HAP-1 (cell line): ENCODE data around the gene NR2F1-AS1.
A peak's percentile ranks its signal among the peaks of the same experiment; 100 is the strongest.

ENCODE experiments used
- DNase-seq, 2 experiments: peaks; one replicate each; pipeline ENCODE4 v3.0.0-alpha.2; 2016 to 2020; ENCODE audit warnings: low spot score in 2 of 2
- H3K27me3 ChIP-seq: fragments of 250-450 bp; sonication (Bioruptor Pico); 2 replicates; pipeline ENCODE4 v1.5.1; 2020; ENCODE audit warnings: low read depth, mild to moderate bottlenecking, moderate library complexity
- H3K36me3 ChIP-seq: fragments of 250-450 bp; sonication (Bioruptor Pico); replicated peaks from 2 replicates; pipeline ENCODE4 v1.5.1; 2020; ENCODE audit warnings: mild to moderate bottlenecking
- H3K4me1 ChIP-seq: fragments of 250-450 bp; sonication (Bioruptor Pico); 2 replicates; pipeline ENCODE4 v1.5.1; 2020; ENCODE audit warnings: mild to moderate bottlenecking
- H3K4me3 ChIP-seq: fragments of 250-450 bp; sonication (Bioruptor Pico); 2 replicates; pipeline ENCODE4 v1.5.1; 2020; ENCODE audit warnings: mild to moderate bottlenecking, moderate library complexity
- H3K9me3 ChIP-seq: fragments of 250-450 bp; sonication (Bioruptor Pico); 2 replicates; pipeline ENCODE4 v1.5.1; 2020; ENCODE audit warnings: mild to moderate bottlenecking, moderate library complexity
- in situ Hi-C: fragments of 300-500 bp; cut with MboI; formaldehyde crosslinking; loops from 3 replicates; pipeline ENCODE4 v1.14.3; 2020; ENCODE audit warnings: low sequenced_read_pairs, inconsistent platforms, mixed read lengths

The NR2F1-AS1 gene

DNA sequence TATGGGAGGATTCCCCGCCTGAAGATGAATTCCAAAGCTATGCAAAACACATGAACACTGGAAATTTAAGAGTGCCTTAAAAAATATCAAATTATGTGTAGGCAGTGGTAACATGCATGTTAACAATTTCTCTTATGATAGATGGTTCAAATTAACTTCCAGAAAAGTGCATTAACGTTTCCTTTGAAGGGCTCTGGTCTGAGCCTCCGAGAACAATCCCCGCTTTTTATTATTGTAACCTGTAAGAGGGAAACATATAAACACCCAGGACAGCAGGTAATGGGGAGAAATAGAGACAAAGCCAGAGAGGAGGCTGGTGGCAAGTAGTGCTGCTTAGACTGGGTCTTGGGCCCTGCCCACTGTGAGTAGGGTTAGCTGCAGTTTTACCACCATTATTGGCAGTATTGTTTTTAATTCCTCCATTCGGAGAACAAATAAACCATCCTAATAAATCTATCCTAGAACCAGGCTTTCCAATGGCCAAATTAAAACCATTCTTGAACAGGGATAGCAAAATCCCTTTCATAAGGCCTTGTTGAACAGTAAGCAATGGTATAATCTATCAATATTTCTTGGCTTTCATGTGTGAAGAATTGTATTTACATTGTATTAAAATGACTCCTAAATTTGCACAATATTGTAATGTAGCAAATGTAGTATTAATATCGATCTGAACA, 8.3 kb upstream of the NR2F1-AS1 start:
- H3K9me3 ChIP-seq = no peaks in the 10 kb centered on the region
- peaks cover 11% of the 10 kb centered on the region for H3K36me3 ChIP-seq
- no peaks in the 10 kb centered on the region for H3K27me3 ChIP-seq
- no peak overlapping the region for H3K4me3 ChIP-seq
- DNase-seq = no peak
- H3K4me1 ChIP-seq = peaks cover 13% of the 10 kb centered on the region
- in situ Hi-C loops = no loop called here

DNA sequence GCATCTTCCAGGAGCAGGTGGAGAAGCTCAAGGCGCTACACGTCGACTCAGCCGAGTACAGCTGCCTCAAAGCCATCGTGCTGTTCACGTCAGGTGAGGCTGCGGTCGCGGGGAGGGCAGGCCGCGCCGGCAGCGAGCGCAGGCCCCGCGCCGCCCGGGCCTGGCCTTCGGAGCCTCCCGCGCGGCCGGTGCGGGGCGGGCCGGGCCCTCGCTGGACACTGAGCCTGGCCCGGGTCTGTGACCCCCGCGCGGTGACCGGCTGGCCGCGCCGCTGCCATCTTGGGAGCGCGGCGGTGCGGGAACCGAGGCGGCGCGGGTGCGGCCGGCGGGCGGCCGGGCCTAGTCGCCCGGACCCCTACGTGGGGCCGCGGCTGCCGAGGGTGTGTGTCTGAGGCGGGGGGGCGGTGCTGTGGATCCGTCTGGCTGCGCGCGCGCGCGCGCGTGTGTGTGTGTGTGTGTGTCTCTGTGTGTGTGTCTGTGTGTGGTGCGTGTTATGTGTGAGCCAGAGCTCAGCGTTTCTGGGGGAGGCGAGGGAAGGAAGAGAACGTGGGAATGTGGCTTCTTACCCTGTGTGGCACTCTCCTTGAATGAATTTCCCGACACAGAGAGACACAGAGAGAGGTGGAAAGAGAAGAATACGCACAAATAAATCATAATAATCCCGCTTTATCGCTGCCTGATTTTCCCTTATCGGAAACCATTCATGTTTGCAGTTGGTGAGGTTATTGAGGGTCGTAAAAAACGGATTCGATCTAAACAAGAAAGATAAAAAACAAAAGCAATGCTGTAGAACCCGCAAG, 7.5 kb upstream of the NR2F1-AS1 start:
- Histone ChIP-seq H3K4me3 (no peak overlapping the region), H3K9me3 (no peaks in the 10 kb centered on the region), H3K36me3 (peaks cover 7% of the 10 kb centered on the region), H3K27me3 (no peaks in the 10 kb centered on the region), H3K4me1 (peaks cover 15% of the 10 kb centered on the region)
- no peak for DNase-seq
- in situ Hi-C loops = no loop called here

DNA sequence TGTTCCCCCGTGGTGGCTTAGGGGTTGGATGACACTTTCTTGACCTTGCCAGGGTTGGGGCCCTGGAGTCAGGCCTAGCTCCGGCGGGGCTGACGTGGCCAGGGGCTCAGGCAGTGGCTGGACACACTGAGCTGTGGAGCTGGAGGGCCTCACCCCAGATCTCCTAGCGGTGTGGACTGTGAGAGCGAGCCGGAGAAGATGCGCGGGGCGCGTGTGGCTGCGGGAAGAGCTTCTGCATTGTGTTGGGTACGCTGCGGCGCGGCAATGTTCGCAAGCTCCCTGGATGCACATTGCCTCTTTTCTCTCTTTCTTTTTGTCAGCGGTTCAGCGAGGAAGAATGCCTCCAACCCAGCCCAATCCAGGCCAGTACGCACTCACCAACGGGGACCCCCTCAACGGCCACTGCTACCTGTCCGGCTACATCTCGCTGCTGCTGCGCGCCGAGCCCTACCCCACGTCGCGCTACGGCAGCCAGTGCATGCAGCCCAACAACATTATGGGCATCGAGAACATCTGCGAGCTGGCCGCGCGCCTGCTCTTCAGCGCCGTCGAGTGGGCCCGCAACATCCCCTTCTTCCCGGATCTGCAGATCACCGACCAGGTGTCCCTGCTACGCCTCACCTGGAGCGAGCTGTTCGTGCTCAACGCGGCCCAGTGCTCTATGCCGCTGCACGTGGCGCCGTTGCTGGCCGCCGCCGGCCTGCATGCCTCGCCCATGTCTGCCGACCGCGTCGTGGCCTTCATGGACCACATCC, 6.8 kb upstream of the NR2F1-AS1 start:
- H3K4me3 ChIP-seq = peak overlapping the region; percentile 57; the same call in 1 of the 2 replicates

DNA sequence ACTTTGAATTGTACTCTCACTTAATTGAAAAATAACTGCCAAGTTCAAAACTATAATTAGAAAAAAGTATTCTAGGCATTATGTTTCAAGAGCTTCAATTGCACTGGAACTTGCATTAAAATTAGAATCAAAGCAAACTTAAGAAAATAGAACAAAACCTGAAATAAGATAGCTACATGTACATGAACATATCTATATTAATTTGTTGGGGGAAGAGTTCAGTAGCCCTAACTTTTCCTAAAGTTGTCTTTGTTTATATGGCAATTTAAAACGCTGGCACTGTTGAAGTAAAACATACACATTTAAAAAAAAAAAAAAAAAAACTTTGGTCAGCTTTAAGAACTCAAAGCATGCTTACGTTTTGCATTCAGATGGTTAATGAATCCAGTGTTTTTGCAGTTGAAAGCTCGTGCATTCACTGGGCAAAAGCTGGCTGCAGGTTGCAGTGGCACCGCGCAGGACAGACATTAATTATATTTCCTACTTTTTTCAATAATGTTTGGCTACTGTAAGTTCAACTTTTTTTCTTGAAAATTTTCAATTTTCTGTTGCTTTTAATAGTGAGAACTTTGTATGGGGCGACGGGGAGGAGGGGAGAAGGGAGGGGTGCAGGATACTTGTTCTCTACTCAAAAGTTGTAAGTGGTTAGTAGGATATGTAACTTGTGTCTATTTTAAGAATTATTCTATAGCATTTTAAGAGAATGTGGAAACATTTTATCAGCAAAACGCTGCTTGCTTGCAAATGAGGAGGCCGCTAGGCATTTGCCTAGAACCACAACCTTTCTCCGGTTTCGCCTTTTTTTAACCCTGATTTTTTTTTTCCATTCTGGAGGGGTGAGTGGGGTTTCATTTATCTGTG, 5.9 kb upstream of the NR2F1-AS1 start:
- H3K4me3 ChIP-seq = peak overlapping the region; percentile 57
- no peak for DNase-seq
- peaks cover 19% of the 10 kb centered on the region for H3K4me1 ChIP-seq
- no peaks in the 10 kb centered on the region for H3K9me3 ChIP-seq
- in situ Hi-C loops = no loop called here
- peaks cover 7% of the 10 kb centered on the region for H3K36me3 ChIP-seq
- H3K27me3 ChIP-seq = no peaks in the 10 kb centered on the region

More for the DNA sequence above, 6.8 kb upstream of the NR2F1-AS1 start:
- no peaks in the 10 kb centered on the region for H3K27me3 ChIP-seq
- H3K36me3 ChIP-seq = peaks cover 7% of the 10 kb centered on the region
- in situ Hi-C loops = no loop called here
- no peaks in the 10 kb centered on the region for H3K9me3 ChIP-seq
- H3K4me1 ChIP-seq = peaks cover 16% of the 10 kb centered on the region
- no peak for DNase-seq

DNA sequence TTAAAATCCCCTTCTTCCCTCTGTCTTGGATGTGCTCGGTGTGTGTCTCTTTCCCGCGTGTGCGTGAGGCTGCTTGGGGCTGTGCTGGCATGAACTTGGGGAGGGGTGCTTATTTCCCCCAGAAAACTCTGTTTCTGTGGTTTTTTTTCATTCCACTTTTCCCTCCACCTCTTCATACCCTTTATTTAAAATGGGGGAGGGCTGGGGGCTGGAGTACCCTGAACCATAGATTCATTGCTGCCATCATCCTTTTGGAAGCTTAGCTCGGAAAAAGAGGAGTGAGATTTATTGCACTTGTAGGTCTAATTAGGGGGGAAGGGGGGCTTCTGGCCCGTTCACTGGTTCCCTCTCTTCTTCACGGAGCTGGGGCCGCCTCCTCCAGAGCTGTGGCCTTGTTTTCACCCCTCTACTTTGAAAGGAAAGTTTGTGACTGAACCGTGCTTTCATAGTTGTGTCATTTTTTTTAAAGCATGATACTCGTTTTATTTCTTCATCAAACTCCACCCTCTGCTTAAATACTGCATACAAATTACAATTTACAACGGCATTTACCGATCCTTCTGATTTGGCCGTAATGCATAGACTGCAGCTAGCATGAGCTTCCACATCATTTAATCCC, 4.9 kb upstream of the NR2F1-AS1 start:
- peaks cover 19% of the 10 kb centered on the region for H3K4me1 ChIP-seq
- H3K9me3 ChIP-seq = no peaks in the 10 kb centered on the region
- peak; percentile 35 to 47 for DNase-seq
- H3K36me3 ChIP-seq = peaks cover 5% of the 10 kb centered on the region
- in situ Hi-C loops = no loop called here
- peak overlapping the region; percentile 57 for H3K4me3 ChIP-seq
- no peaks in the 10 kb centered on the region for H3K27me3 ChIP-seq

DNA sequence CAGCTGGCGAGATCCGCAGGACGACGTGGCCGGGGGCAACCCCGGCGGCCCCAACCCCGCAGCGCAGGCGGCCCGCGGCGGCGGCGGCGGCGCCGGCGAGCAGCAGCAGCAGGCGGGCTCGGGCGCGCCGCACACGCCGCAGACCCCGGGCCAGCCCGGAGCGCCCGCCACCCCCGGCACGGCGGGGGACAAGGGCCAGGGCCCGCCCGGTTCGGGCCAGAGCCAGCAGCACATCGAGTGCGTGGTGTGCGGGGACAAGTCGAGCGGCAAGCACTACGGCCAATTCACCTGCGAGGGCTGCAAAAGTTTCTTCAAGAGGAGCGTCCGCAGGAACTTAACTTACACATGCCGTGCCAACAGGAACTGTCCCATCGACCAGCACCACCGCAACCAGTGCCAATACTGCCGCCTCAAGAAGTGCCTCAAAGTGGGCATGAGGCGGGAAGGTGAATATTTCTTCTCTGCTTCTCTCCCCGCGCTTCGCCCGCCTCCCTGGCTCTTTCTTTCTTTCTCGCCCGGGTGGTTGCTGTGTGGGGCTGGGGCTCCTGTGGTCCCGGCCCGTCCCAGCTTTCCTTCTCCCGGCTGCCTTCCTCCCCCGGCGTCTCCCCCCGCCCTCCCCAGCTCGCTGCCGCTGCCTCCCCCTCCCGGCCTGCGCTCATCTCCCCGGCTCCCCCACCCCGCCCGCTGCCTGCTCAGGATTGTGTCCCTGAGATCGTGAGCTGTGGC, 4.2 kb upstream of the NR2F1-AS1 start:
- no peaks in the 10 kb centered on the region for H3K27me3 ChIP-seq
- peak overlapping the region; percentile 57 for H3K4me3 ChIP-seq
- in situ Hi-C loops = no loop called here
- peak; percentile 34 to 72 for DNase-seq
- peaks cover 4% of the 10 kb centered on the region; the same call in 1 of the 2 replicates for H3K36me3 ChIP-seq
- peaks cover 19% of the 10 kb centered on the region for H3K4me1 ChIP-seq
- no peaks in the 10 kb centered on the region for H3K9me3 ChIP-seq

DNA sequence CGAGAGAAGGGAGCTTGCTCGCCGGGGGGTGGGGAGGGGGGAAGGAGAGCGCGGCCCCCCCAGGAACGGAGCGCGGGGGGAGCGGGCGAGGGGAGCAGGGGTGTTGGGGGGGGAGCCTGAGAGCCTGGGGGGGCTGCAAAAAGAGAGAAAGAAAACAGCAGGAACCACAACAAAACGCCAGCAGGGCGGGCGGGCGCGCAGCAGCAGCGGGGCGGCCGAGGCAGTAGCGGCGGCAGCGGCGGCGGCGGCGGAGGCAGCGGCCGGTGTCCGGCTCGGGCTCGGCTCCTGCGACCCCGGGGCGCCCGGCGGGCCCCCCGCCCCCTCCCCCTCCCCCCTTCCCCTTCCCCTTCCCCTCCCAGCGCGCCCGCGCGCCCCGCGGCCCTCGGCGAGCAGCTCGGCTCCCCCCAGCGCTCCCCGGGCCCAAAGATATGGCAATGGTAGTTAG, 3.6 kb upstream of the NR2F1-AS1 start:
- Histone ChIP-seq H3K9me3 (no peaks in the 10 kb centered on the region), H3K4me3 (peak overlapping the region; percentile 57), H3K4me1 (peaks cover 16% of the 10 kb centered on the region), H3K36me3 (peaks cover 4% of the 10 kb centered on the region; the same call in 1 of the 2 replicates), H3K27me3 (no peaks in the 10 kb centered on the region)
- in situ Hi-C loops = loop anchor here (5.0 kb wide), 1 partner anchor 308 kb away; no protein-coding TSS in a partner anchor
- peak in 1 of 2 experiments; percentile 29 for DNase-seq

DNA sequence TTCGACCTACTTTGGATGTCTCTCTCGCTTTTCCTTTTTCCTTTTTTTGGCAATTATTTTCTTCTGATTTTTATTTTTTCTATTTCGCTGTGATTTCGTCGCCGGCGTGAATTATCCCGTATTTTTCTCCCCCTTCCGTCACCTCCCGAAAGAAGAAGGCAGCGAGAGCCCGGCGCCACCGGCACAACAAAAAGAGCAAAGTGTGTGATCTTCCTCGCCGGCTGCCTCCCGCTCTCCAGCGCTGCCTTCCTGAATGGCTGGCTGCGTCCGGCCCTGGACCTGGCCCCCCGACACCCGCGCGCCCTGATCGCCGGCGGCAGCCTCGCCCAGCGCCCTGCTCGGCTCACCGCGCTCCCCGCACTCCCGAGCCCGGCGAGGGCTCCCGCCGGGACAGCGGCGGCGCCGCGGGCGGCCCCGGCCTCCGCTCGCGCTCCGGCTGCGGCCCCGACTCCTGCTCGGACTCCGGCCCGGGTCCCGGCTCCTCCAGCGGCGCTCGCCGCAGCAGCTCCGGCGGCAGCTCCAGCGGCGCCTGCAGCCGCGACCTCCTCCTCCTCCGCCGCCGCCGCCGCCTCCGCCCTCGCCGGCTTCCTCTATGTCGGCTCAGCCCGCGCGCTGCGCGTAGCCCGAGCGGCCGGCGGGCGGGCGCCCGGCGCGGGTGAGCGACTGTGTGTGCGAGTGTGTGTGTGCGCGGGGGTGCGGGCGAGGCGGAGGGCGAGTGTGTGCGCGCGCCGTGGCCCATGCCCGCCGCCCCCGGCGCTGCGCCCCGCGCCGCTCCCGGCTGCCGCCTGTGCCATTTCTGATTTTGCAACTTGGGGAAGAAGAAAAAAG, 3.0 kb upstream of the NR2F1-AS1 start:
- peaks cover 16% of the 10 kb centered on the region for H3K4me1 ChIP-seq
- no peaks in the 10 kb centered on the region for H3K9me3 ChIP-seq
- peaks cover 3% of the 10 kb centered on the region; the same call in 1 of the 2 replicates for H3K36me3 ChIP-seq
- DNase-seq = peak; percentile 39 to 71
- peak overlapping the region; percentile 57 for H3K4me3 ChIP-seq
- no peaks in the 10 kb centered on the region for H3K27me3 ChIP-seq
- in situ Hi-C loops = loop anchor here (5.0 kb wide), 1 partner anchor 308 kb away; no protein-coding TSS in a partner anchor

DNA sequence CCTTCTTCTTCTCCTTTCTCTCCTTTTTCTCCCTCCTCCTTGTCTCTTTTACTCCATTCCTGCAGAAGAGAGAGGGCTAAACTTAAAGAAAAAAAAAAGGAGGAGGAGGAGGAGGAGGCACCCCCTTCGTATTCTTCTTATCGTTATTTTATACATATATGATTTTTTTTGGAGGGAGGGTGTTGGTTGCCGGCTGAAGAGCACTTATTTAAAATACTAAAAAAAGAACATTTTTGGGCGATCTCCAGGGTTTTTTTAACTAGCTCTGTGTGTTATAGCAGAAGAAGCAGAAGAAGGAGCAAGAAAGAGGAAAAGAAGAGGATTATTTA, 2.4 kb upstream of the NR2F1-AS1 start:
- in situ Hi-C loops = loop anchor here (5.0 kb wide), 1 partner anchor 309 kb away; no protein-coding TSS in a partner anchor
- no peaks in the 10 kb centered on the region for H3K36me3 ChIP-seq
- H3K27me3 ChIP-seq = no peaks in the 10 kb centered on the region
- no peaks in the 10 kb centered on the region for H3K9me3 ChIP-seq
- peaks cover 18% of the 10 kb centered on the region for H3K4me1 ChIP-seq
- H3K4me3 ChIP-seq = peak overlapping the region; percentile 48
- no peak for DNase-seq

DNA sequence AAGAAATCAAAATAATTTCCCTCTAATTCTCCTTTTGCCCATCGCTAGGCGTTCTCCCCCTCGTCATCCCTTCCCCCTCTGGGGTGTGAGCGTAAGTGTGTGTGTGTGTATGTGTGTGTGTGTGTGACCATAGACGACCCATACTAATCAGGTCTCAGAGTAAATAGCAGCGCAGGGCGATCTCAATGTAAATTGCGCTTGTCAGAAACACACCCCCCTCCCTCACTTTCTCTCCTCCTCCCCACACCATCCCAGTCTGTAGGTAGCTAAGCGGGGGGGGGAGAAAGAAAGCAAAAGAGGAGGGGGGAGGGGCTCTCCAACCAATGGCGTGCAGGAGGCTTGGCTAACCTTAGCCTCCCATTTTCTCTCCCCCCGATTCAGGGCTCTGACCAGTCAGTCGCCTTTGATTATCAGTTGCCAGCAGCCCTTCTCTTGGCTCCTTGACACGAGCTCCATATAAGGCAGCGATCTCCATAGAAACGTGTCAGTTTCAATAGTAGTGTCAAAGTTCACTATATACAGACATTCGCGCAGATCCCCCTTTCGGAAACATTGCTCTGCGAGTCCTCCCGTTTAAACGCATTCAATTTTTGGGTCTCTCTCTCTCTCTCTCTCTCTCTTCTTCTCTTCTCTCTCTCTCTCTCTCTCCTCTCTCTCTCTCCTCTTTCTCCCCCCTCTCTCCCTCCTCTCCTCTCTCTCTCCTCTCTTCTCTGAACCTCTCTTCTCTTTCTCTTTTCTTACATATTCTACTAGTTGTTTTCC, 1.8 kb upstream of the NR2F1-AS1 start, which contains the start of gene NR2F1:
Gene NR2F1, plus strand, starts transcription at position 546 of the 762 bp plus-strand sequence. CDS start 1,802 bp downstream, outside the sequence.
- H3K9me3 ChIP-seq = no peaks in the 10 kb centered on the region
- peak within 1 kb of the TSS; percentile 48 for H3K4me3 ChIP-seq
- no peaks in the 10 kb centered on the region for H3K27me3 ChIP-seq
- peaks cover 18% of the 10 kb centered on the region for H3K4me1 ChIP-seq
- H3K36me3 ChIP-seq = no peaks in the 10 kb centered on the region
- peak; percentile 94 to 98 for DNase-seq
- in situ Hi-C loops = loop anchor here (5.0 kb wide), 1 partner anchor 309 kb away; no protein-coding TSS in a partner anchor

DNA sequence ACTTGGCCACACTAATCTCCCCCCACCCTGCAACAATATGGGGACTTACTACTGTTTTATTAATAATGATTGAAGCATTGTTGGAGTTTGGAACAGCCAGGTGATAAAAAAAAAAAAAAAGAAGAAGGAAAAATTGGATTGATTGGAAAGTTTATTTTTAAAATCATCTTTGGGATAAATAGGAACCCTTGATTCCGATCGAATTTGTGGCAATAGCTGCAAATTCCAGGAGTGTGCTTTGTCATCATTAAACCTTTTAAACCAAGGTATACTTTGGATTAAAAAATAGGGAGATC, 1.1 kb upstream of the NR2F1-AS1 start:
- Histone ChIP-seq H3K9me3 (no peaks in the 10 kb centered on the region), H3K36me3 (no peaks in the 10 kb centered on the region), H3K4me1 (peaks cover 18% of the 10 kb centered on the region), H3K27me3 (no peaks in the 10 kb centered on the region), H3K4me3 (peak overlapping the region; percentile 48)
- no peak for DNase-seq
- in situ Hi-C loops = loop anchor here (5.0 kb wide), 1 partner anchor 310 kb away; no protein-coding TSS in a partner anchor
